Panc1 (cell line): ENCODE results near the gene GFY.
"Not testable (repeated sequence)": the region's sequence is repeated elsewhere in the genome, so short reads cannot be mapped to it uniquely, and the experiment has no call there.

Source experiments
- POLR2AphosphoS5 ChIP-seq: IDR thresholded peaks from 2 replicates; pipeline ENCODE4 v1.6.1; 2012; ENCODE audit warnings: mild to moderate bottlenecking, low read depth, low read length, moderate library complexity
- SIN3A ChIP-seq: IDR thresholded peaks from 2 replicates; pipeline ENCODE4 v1.6.1; 2012; ENCODE audit warnings: low read depth, mild to moderate bottlenecking, low read length, moderate library complexity, borderline replicate concordance; ENCODE audit not compliant: insufficient read depth
- TF ChIP-seq, protein P1 (sequence below), 2 experiments: IDR thresholded peaks; 2 replicates each; pipeline ENCODE4 v1.6.1; 2011 to 2012; ENCODE audit warnings: low read depth in 2 of 2, control low read depth in 1 of 2, low read length in 1 of 2, mild to moderate bottlenecking in 1 of 2, moderate library complexity in 1 of 2; ENCODE audit not compliant: insufficient read depth in 1 of 2

DNA sequence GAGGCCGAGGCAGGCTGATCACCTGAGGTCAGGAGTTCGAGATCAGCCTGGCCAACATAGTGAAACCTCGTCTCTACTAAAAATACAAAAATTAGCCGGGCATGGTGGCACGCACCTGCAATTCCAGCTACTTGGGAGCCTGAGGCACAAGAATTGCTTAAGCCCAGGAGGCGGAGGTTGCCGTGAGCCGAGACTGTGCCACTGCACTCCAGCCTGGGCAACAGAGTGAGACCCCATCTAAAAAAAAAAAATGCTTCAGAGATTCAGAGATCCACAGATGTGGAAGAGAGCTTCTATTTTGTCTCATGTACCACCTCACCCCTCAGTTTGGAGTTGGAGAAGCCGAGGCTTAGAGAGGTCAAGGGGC is 48.3 kb downstream of the GFY start:
- TF ChIP-seq, protein P1, sequence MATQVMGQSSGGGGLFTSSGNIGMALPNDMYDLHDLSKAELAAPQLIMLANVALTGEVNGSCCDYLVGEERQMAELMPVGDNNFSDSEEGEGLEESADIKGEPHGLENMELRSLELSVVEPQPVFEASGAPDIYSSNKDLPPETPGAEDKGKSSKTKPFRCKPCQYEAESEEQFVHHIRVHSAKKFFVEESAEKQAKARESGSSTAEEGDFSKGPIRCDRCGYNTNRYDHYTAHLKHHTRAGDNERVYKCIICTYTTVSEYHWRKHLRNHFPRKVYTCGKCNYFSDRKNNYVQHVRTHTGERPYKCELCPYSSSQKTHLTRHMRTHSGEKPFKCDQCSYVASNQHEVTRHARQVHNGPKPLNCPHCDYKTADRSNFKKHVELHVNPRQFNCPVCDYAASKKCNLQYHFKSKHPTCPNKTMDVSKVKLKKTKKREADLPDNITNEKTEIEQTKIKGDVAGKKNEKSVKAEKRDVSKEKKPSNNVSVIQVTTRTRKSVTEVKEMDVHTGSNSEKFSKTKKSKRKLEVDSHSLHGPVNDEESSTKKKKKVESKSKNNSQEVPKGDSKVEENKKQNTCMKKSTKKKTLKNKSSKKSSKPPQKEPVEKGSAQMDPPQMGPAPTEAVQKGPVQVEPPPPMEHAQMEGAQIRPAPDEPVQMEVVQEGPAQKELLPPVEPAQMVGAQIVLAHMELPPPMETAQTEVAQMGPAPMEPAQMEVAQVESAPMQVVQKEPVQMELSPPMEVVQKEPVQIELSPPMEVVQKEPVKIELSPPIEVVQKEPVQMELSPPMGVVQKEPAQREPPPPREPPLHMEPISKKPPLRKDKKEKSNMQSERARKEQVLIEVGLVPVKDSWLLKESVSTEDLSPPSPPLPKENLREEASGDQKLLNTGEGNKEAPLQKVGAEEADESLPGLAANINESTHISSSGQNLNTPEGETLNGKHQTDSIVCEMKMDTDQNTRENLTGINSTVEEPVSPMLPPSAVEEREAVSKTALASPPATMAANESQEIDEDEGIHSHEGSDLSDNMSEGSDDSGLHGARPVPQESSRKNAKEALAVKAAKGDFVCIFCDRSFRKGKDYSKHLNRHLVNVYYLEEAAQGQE (IDR thresholded peaks at IDR 0.05; ENCODE audit: insufficient read depth in 1 of 2, low read depth in 2 of 2, low read length in 1 of 2) = not testable (repeated sequence)
- not testable (repeated sequence) for TF ChIP-seq POLR2AphosphoS5, SIN3A
